Sigmoid colon (tissue), 7 donors: ENCODE data around the gene WIPF2. TPM values are rescaled to one million over a fixed set of nuclear protein-coding genes. Genes with fewer than 3 reads are reported as not detected.
A peak's percentile ranks its signal among the peaks of the same experiment; 100 is the strongest.
"Not testable (repeated sequence)": the region's sequence is repeated elsewhere in the genome, so short reads cannot be mapped to it uniquely, and the experiment has no call there.

Experiments used
- DNase-seq: peaks from one replicate; pipeline ENCODE4 v3.0.0-alpha.2; 2019
- H3K27ac ChIP-seq, 4 donors: fragments of 200-600 bp; sonication (generic); one replicate each; pipeline ENCODE4 v1.5.1; 2016 to 2019; ENCODE audit warnings: mild to moderate bottlenecking in 1 of 4
- H3K27me3 ChIP-seq, 3 donors: fragments of 200-600 bp; sonication (generic); one replicate each; pipeline ENCODE4 v1.5.1; 2019; ENCODE audit warnings: mild to moderate bottlenecking in 1 of 3
- H3K36me3 ChIP-seq, 4 donors: fragments of 200-600 bp; sonication (generic); one replicate each; pipeline ENCODE4 v1.5.1; 2016 to 2019
- H3K4me1 ChIP-seq, 4 donors: fragments of 200-600 bp; sonication (generic); one replicate each; pipeline ENCODE4 v1.5.1; 2017 to 2019
- H3K4me3 ChIP-seq, 4 donors: fragments of 200-600 bp; sonication (generic); one replicate each; pipeline ENCODE4 v1.5.1; 2017 to 2019; ENCODE audit warnings: mild to moderate bottlenecking in 2 of 4, moderate library complexity in 1 of 4
- H3K9me3 ChIP-seq, 4 donors: fragments of 200-600 bp in 3 of 4; sonication (generic) in 3 of 4; one replicate each; pipeline versions ENCODE4 v1.5.1 to v1.6.1; 2013 to 2019
- EP300 ChIP-seq, 4 donors: sonication (generic); formaldehyde crosslinking; IDR thresholded peaks; one replicate each; pipeline ENCODE4 v1.6.1; 2017; ENCODE audit warnings: antibody characterized with exemption in 4 of 4
- POLR2A ChIP-seq, 2 donors: fragments of 450-650 bp; IDR thresholded peaks; one replicate each; pipeline ENCODE4 v1.6.1; 2016; ENCODE audit warnings: antibody characterized with exemption in 2 of 2, mild to moderate bottlenecking in 2 of 2, moderate library complexity in 2 of 2
- POLR2AphosphoS5 ChIP-seq, 4 donors: sonication (generic); formaldehyde crosslinking; IDR thresholded peaks; one replicate each; pipeline ENCODE4 v1.6.1; 2017; ENCODE audit warnings: antibody characterized with exemption in 4 of 4
- whole genome bisulfite sequencing, 2 donors: extraction: QIAGEN DNeasy Blood & Tissue Kit; methylation state at CpG; one replicate each; pipeline ENCODE4 v1.1.7; 2013; 5-methylcytosine and 5-hydroxymethylcytosine counted together
- intact Hi-C: fragments of 100-400 bp; cut with DNase I; formaldehyde crosslinking; loops from one replicate; pipeline ENCODE4 v1.15.1; 2023
- polyA plus RNA-seq, 3 donors: library from polyadenylated mRNA; stranded (reverse); fragments of 200-250 nt; gene quantifications; one replicate each; pipeline ENCODE4 v1.2.3, GENCODE V29; 2013
- total RNA-seq, 4 donors: library from RNA; depleted of rRNA; stranded (reverse); fragments of >200 nt; gene quantifications; one replicate each; pipeline ENCODE4 v1.1.0, GENCODE V29; 2016
- TF ChIP-seq, protein P1 (sequence below), 4 experiments: fragments of 450-650 bp in 3 of 4; fragments of 200-600 bp in 1 of 4; IDR thresholded peaks; one replicate each; pipeline ENCODE4 v1.5.1; 2016 to 2019; ENCODE audit warnings: antibody characterized with exemption in 4 of 4, mild to moderate bottlenecking in 3 of 4, moderate library complexity in 2 of 4
- donor health status: healthy with polysubstance abuse.
- donor health status: Bipolar disorder and iron deficiency.
- donor health status: healthy.

Gene WIPF2
- total and polyA plus RNA-seq, 7 donors: 6.7 to 20.3 (median 10.2) TPM

DNA sequence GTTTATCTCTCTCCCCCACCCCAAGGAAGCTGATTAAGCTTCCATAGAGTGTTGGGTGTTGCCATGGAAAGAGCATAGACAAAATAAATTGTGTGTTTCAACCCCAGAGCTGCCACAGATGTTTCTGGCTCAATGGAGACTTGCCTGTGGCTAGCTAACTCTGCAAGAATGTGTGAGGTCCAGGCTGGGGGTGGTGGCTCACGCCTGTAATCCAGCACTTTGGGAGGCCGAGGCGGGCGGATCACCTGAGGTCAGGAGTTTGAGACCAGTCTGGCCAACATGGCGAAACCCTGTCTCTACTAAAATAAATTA lies 85.4 kb downstream of the WIPF2 start:
- WGBS, 2 donors: 84 to 91% methylated on average over 5 of the region's 5 CpGs
- H3K36me3 ChIP-seq, H3K9me3 ChIP-seq, H3K4me3 ChIP-seq, H3K27me3 ChIP-seq: not testable (repeated sequence)
- TF ChIP-seq EP300 (IDR thresholded peaks at IDR 0.05): peak in 1 of 4 donors; percentile 23
- peak in 1 of 4 donors; percentile 27 for TF ChIP-seq POLR2AphosphoS5 (IDR thresholded peaks at IDR 0.05)
- DNase-seq: peak; percentile 74
- Histone ChIP-seq H3K27ac (peak overlapping the region; percentile 4 to 86 (median 82)), H3K4me1 (peaks cover 0 to 65% (median 63%) of the 10 kb centered on the region in 4 donors)
- intact Hi-C loops: loop anchor here (5.0 to 10.0 kb wide), 3 partner anchors 113 to 1360 kb away; partner anchors contain the start of gene TOP2A

DNA sequence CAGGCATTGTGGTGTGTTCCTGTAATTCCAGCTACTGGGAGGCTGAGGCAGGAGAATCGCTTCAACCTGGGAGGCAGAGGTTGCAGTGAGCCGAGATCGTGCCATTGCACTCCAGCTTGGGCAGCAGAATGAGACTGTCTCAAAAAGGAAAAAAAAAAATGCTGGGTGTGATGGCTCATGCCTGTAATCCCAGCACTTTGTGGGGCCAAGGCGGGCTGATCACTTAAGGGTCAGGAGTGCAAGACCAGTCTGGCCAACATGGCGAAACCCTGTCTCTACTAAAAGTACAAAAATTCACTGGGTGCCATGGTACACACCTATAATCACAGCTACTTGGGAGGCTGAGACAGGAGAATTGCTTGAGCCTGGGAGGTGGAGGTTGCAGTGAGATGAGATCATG lies 85.8 kb downstream of the WIPF2 start:
- H3K4me3 ChIP-seq, H3K36me3 ChIP-seq, H3K27me3 ChIP-seq, H3K9me3 ChIP-seq: not testable (repeated sequence)
- WGBS, 2 donors: 91 to 93% methylated on average over 5 of the region's 5 CpGs
- Histone ChIP-seq H3K4me1 (peaks cover 0 to 66% (median 65%) of the 10 kb centered on the region in 4 donors), H3K27ac (peak overlapping the region; percentile 4 to 86 (median 82))
- DNase-seq: peak; percentile 39
- intact Hi-C loops: loop anchor here (5.0 to 10.0 kb wide), 3 partner anchors 112 to 1360 kb away; partner anchors contain the start of gene TOP2A

DNA sequence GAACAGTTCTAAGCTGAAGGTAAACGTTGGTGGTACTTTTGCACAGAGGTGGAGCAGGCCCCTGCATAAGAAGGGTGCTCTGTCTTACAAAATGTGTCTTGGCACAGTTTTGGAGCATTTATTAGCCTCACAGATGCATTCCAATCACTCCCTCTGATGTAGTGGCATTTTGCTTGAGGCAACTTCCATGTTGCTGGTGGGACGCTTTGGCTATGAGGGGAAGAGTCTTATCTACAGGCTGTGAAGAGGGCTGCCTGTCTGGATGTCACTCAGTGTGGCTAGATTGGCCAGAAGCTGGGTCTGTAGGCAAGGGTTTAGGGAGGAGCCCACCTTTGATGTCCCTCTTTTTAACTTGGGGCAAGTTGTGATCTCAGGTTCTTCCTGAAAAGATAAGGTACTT lies 87.3 kb downstream of the WIPF2 start:
- Histone ChIP-seq H3K9me3 (no peaks in the 10 kb centered on the region), H3K4me3 (no peak overlapping the region), H3K36me3 (no peaks in the 10 kb centered on the region), H3K27ac (peak overlapping the region in 3 of 4 donors; percentile 33 to 67 (median 62)), H3K27me3 (no peaks in the 10 kb centered on the region), H3K4me1 (peaks cover 0 to 81% (median 78%) of the 10 kb centered on the region in 4 donors)
- DNase-seq: no peak
- WGBS, 2 donors: 60 to 62% methylated on average over 2 of the region's 2 CpGs
- TF ChIP-seq POLR2AphosphoS5 (IDR thresholded peaks at IDR 0.05) (no peak), POLR2A (IDR thresholded peaks at IDR 0.05) (no peak), EP300 (IDR thresholded peaks at IDR 0.05) (no peak)
- TF ChIP-seq, protein P1, sequence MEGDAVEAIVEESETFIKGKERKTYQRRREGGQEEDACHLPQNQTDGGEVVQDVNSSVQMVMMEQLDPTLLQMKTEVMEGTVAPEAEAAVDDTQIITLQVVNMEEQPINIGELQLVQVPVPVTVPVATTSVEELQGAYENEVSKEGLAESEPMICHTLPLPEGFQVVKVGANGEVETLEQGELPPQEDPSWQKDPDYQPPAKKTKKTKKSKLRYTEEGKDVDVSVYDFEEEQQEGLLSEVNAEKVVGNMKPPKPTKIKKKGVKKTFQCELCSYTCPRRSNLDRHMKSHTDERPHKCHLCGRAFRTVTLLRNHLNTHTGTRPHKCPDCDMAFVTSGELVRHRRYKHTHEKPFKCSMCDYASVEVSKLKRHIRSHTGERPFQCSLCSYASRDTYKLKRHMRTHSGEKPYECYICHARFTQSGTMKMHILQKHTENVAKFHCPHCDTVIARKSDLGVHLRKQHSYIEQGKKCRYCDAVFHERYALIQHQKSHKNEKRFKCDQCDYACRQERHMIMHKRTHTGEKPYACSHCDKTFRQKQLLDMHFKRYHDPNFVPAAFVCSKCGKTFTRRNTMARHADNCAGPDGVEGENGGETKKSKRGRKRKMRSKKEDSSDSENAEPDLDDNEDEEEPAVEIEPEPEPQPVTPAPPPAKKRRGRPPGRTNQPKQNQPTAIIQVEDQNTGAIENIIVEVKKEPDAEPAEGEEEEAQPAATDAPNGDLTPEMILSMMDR (IDR thresholded peaks at IDR 0.05): no peak
- intact Hi-C loops: loop anchor here (10.0 kb wide), 1 partner anchor 1358 kb away; no protein-coding TSS in a partner anchor

DNA sequence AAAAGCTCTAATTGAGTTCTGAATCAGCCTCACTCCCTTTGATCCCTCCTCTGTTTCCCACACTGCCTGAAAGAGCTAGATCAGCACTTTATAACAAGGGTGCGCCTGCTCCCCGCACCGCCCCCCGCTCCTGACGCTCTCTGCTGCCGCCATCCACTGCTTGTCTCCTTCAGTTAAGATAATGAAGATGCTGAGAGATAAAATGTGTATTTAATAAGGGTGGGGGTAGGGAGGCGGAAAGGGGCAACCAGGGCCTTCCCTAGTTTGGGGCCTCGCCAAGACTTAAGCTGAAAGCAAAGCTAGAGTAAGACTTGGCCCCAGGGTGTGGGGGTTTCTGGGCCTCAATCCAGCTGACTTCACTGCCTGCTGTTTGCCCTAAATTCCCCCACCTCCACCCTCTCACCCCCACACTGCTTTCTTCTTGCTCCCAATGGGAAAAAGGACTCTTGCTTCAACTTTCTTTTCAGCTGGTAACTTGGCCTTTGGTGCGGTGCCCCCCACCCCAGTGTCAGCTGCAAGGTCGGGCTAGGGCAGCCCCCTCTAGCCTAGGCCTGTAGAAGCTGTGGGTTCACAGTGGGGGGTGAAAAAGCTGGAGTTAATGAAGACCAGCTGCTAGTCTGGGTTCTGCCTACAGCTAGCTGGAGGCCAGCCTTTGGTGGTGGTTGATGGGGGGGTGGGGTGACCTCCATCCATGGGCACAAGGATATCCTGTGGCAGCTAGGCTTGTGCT lies 88.1 kb downstream of the WIPF2 start:
- peak; percentile 64 for DNase-seq
- H3K4me1 ChIP-seq: peaks cover 0 to 89% (median 86%) of the 10 kb centered on the region in 4 donors
- peak overlapping the region; percentile 32 to 67 (median 48) for H3K27ac ChIP-seq
- no peaks in the 10 kb centered on the region for H3K36me3 ChIP-seq
- no peak overlapping the region for H3K4me3 ChIP-seq
- H3K9me3 ChIP-seq: no peaks in the 10 kb centered on the region
- no peaks in the 10 kb centered on the region for H3K27me3 ChIP-seq
- intact Hi-C loops: loop anchor here (10.0 kb wide), 1 partner anchor 1358 kb away; no protein-coding TSS in a partner anchor
- TF ChIP-seq EP300 (IDR thresholded peaks at IDR 0.05): no peak
- 37 to 64% methylated on average over 10 of the region's 10 CpGs for WGBS, 2 donors

DNA sequence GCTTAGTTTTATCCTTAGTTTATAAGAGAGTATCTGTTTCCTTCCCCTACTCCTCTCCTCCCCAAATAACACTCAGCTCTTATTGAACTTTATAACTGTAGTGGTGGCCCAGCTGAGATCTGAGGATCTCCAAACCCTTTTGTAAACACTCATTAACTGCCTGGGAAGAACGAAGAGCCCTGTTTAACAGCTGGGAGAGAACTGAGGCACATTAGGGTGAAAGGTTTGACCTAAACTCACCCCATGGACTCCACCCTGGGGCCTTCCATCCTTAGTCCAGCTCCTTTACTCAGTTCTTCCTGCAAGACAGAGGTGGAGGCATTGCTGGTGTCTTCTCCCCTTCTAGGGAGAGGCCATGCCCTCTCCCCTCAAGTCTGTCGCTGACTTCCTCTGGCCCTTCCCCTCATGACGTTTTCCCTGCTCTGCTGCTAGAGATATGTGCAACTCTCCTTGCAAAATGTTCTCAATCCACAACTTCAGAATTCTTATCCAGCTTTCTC lies 88.7 kb downstream of the WIPF2 start:
- TF ChIP-seq EP300 (IDR thresholded peaks at IDR 0.05): no peak
- TF ChIP-seq, protein P1 (IDR thresholded peaks at IDR 0.05): no peak
- TF ChIP-seq POLR2AphosphoS5 (IDR thresholded peaks at IDR 0.05): no peak
- no peak for TF ChIP-seq POLR2A (IDR thresholded peaks at IDR 0.05)
- H3K27me3 ChIP-seq: no peaks in the 10 kb centered on the region
- no peak overlapping the region for H3K4me3 ChIP-seq
- DNase-seq: peak; percentile 62
- H3K36me3 ChIP-seq: no peaks in the 10 kb centered on the region
- no peaks in the 10 kb centered on the region for H3K9me3 ChIP-seq
- intact Hi-C loops: loop anchor here (10.0 kb wide), 1 partner anchor 1357 kb away; no protein-coding TSS in a partner anchor
- H3K4me1 ChIP-seq: peaks cover 0 to 92% (median 91%) of the 10 kb centered on the region in 4 donors
- H3K27ac ChIP-seq: peak overlapping the region; percentile 32 to 67 (median 57)
- WGBS, 2 donors: 7 to 25% methylated on average over 3 of the region's 3 CpGs
